GM19324 (cell line): ENCODE measurements around the gene IPO8.
A peak's percentile ranks its signal among the peaks of the same experiment; 100 is the strongest.

Source experiments
- ATAC-seq: cut with Tn5 transposase; IDR thresholded peaks from one replicate; pipeline ENCODE4 v1.9.1; 2021; ENCODE audit warnings: mild to moderate bottlenecking, moderate library complexity; ENCODE audit not compliant: unreplicated experiment, low FRiP score

The IPO8 gene

DNA sequence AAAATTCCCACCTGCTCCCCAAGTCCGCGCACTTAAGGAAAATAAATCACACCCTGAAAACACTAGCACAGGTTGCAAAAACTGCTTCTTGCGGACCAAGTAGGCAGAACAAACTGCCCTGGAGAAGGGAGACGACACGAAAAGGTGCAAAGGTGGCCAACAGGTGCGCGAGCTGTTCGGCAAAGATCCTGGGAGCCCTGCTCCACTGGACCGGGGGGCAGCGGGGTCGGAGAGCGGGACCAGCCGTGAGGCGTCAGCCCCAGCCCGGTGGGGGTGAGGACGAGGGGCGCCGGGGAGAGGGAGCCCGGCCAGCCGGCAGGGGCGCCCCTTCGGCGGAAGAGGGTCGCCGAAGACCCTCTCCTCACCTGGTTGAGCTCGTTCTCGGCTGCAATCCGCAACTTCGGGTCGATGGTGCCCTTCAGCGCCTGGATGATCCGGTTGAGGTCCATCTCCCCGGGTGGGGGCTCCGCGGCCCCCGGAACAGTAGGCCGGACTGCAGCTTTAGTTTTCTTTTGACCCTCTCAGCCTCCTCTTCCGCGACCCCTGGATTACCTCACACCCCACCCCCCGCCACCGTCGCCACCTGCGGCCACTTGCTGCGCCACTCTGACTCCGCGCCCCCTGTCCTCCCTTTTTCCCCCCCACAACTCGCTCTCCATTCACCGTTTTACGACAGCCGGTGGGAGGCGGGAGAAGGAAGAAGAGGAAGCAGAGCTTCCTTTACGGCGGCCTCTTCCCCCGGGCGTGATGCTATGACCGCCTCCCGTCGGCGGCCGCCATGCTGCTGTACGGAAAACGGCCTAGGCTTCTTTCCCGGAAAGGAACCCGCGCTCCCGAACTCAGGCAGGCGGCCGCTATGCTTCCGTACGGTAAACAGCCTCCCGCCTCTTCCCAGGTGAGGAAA is at the start of gene IPO8:
Gene IPO8, minus strand, starts transcription at position 671 of the 904 bp plus-strand sequence. Its CDS starts 222 bp downstream, at position 449.
- peak; percentile 90 for ATAC-seq

DNA sequence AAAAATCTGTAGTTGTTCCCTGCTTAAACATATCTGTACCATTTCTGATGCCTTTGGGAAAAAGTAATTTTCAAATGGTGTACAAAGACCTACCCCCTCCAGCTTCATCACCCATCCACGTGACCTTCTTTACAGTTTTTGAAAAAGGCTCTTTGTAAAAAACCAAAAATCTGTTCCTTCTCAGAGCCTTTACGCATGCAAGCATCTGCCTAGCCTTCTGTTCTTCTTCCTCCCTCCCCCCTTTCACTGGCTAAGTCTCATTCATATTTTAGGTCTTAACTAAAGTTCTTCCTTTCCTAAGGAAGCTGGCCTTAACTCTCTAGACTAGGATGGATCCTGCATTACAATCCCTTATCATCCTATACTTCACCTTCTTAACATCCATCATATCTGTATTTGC is 48.7 kb upstream of the IPO8 start:
- no peak for ATAC-seq

DNA sequence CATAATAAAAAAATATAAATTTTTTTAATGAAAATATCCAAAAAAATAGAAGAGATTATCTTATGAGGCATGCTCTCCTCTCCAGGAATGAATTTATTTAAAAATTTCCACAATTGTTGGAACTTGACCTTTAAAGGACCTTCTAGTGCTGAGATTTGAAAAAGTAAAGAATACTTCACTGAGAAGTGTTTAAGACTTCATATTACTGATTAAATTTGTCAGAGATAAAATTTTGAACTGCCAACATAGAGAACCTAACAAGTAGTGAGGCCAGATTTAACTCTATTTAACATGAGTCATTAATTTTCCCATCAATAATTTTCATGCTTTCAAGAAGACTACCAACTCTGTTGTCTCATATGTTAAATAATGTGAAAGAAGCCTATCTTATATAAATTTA is 44.6 kb upstream of the IPO8 start:
- no peak for ATAC-seq

DNA sequence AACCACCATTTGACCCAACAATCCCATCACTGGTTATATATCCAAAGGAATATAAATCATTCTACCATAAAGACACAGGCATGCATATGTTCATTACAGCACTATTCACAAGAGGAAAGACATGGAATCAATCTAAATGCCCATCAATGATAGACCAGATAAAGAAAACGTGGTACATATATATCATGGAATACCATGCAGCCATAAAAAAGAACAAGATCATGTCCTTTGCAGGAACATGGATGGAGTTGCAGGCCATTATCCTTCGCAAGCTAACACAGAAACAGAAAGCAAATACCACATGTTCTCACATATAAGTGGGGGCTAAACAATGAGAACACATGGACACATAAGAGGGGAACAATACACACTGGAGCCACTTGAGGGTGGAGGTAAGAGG is 43.4 kb upstream of the IPO8 start:
- ATAC-seq: no peak

DNA sequence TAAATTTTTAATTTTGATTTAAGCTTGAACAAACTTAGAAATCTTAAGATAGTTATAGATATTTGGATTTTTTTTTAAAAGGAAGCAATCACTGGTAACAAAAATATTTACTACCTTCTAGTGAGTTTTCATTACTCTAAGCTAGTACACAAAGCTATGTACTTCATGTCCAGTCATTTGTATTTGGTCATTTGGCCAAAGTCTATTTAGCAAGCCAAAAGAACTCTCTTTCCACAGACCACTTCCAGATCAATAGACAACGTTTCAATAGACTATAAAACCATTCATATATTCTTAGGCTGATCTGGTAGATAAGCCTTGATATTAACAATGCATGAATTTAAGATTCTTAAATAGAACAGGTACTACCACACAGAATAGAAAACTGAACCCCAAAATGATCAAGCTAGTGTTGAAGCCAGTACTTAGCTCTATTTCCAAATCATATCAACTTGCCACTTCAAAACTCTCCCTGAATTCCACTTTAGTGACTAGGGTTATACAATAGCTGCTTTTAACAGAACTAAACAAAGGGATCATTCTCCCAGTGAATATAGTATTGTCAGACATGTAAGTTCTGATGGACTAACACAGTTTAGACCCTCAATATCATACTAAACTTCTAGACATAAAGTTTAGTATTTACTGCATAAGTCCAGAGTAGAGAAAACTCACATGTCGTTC is 37.4 kb upstream of the IPO8 start:
- no peak for ATAC-seq

DNA sequence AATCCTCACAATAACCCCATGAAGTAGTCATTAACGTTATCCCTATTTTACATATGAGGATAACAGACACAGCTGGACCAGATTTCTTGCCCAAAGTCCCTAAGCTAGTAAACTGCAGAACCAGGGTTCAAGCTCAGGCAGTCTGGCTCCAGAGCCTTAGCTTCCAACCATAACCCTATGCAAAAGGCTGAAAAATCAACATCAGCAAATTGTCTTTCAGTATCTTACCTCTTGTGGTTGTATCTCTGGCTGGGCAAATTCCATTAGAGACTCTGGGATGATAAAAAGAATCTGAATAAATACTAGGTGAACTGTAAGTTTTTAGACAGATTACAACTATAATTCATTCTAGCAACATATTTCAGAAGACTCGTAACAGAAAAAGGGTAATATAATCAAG is 34.3 kb upstream of the IPO8 start:
- no peak for ATAC-seq

DNA sequence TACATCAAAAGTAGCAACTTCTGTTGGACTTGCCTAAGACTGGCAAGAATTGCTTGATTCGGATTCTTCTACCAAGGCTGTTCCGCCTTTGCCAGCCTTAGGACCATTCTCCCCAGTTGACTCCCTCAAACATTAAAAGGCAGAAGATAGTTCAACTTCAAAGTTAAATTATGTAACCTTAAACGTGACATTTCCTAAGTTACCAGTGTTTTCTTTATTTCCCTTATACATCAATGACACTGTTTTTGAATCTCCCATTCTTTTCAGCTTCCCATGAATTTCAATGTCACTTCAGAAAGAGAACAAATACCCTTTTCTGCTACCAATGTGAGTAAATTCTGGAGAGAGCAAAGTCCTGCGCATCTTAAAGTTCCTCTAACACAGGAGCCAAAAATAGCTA is 33.9 kb upstream of the IPO8 start:
- ATAC-seq: no peak

DNA sequence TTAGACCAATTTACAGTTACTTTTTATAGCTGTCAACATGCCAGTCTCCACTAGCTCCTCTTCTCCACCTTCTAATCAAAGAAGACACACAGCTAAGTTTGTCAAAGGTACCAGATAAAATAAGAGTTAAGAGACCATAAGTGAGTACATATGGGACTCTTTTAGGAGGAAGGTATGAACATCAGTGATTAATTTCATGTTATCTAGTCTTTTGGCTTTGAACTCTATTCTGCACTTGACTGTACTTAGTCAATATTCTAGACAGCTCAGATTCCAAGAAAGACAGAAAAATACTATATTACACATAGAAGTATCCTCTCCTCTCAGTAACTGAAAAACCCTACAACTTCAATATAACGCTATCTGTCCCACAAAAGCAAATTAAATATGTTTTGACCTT is 31.0 kb upstream of the IPO8 start:
- no peak for ATAC-seq

DNA sequence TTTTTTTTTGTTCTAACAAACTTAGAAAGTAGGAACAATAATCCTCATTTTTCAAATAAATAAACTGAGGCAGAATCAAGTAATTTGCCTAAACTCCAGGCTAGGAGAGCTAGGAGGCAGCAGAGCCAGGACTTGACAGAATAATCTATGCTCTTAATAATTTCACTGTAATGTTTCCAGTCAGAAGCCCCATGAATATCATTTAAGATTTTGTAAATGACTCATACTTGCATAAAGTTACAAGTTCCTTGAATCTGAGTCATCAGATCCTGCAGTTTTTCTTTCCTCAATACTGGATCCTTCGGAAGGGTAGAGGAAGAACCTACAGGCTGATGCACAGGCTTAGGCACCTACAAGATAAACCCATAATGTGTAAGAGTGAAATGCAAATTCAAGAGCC is 30.1 kb upstream of the IPO8 start:
- no peak for ATAC-seq

DNA sequence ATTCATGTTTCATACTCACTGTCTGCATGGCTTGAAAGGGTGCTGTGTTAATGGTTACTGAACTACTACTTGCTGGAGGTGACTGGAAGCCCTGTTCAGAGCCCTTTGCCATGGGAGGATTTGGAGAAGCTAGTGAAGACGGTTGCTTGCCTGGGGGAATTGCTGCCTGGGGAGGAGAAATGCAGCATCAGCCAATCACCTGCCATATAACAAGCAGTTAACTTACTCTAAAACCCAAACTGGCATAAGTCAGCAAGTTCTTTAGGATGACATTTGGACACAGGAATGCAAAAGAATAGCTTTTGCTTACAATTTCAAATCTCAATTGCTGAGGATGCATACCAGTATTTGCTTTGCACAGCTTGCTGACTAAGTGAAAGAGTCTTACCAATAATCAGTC is 23.4 kb upstream of the IPO8 start:
- no peak for ATAC-seq

DNA sequence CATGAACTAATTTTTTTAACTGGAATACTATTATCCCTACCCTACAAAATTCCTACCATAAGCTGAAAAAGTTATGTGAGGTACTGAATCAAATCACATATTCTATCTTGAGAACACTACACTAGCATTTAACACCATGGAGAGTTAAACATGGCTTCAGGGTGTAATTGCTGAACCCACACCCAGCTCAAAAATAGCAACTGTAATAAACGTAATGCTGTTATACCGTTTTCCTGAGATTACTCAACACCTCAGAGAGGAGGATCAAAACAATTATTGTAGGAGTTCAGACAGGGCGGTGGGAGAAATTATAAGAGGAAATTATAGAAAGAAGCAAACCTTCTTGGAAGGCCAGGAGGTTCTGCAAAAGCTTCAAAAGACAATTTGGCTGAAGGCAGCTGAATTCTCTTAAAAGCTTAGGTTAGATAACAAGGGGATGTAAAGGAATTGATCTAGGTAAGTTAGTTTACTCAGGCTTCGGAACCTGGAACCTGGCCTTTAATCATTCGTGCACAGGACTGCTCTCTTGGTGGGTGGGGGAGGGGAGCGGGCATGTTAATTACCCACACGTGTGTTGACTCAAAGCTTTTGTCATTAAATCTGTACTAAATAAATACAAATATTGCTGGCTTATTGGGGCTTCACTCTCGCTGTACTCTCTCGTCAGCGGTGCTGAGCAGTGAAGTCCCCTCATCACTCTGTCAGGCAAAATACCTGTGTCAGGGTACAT is 12.1 kb upstream of the IPO8 start:
- ATAC-seq: no peak

DNA sequence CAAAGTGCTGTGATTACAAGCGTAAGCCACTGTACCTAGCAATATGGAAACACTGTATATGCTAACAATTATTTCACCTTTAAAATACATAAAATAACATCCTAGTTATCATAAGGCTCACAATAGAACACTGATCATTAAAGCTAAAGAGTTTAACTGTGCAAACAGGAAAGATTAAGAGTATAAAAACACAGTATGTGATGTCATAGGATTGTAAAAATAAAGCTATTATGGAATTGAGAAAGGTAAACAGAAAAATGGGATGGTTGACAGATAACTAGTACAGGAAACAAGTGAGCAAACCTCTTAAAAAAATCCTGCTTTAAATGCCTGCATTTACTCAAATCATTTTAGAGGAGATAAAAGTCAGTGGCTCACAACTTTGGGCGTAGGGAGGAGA is 10.8 kb upstream of the IPO8 start:
- no peak for ATAC-seq

DNA sequence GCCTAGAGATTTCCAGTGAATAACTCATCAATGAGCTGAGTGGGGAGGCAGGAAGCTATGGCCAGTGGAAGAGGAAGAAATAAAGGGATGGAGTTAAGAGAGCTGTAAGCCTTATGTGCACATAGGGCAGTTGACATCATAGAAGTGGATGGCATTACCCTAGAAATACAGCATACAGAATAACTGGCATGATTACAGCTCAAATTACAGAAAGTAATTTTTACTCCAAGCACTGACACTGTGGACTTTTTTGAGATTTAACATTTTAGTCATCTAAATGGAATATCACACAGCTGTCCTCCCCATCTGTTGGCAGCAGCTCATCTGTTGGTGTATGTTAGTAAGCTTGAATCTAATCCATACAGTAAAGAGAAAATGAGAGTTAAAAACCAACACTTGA is 5.4 kb upstream of the IPO8 start:
- ATAC-seq: no peak

DNA sequence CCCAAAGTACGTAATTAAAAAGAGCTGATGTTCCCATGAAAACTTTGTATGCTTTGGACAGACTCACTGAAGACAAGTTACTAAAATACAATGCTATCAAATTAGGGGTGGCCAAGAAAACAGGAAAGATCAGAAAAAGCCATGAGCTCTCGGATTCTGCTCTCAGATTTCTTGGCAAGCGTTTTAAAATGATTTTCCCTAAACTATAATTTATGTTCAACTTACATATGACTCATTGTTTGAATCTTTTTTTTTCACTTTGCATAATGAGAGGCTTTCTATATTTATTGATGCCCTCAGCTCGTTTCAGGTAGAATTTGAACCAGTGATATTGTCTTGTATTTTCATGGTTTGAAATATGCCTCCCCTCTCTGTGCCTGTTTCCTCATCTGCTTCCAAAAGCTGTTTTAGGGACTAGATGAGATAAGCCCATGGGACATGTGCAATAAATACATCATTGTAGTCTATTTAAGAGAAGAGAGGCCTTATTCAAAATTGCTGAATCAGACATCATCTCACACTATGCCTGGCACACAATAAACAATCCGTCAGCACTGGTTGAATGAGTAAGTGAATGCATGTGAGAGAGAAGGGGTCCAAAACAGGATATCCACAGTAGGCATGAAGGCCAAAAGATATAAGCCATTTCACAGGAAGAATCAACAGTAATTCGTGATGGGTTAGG is 4.7 kb upstream of the IPO8 start:
- ATAC-seq: no peak

DNA sequence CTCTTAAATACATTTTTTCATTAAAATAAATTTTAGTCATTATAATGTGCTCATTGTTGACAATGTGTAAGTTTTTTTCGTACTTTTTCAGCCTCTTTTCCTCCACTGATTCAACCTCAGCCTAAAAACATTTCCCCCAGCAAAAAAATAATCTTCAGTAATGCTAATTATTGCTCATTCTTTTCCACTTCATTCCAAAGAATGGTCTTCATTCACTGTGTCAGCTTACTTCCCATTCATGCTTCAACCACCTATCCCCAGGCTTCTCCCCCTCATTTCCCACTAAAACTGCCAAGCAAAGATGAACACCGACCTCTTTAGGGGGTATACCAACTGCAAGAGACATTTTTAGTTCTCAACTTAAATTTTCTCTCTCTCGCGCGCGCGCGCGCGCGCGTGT is 2.7 kb upstream of the IPO8 start:
- ATAC-seq: no peak

DNA sequence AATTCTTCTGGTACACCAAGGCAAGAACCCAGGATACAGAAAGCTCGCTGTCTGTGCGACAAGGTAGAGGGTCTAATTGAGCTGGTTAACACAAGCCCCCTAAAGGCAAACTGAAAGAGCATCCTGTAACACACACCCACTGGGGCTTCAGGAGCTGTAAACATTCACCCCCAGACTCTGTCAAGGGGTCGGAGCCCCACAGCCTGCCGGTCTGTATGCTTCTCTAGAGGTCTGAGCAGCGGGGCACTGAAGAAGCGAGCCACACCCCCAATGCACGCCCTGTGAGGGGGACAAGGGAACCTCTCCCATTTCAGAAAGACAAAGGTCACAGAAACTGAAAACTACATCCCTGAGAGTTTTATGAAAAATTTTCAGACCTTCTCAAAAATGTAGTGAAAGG is 1.3 kb upstream of the IPO8 start:
- no peak for ATAC-seq

DNA sequence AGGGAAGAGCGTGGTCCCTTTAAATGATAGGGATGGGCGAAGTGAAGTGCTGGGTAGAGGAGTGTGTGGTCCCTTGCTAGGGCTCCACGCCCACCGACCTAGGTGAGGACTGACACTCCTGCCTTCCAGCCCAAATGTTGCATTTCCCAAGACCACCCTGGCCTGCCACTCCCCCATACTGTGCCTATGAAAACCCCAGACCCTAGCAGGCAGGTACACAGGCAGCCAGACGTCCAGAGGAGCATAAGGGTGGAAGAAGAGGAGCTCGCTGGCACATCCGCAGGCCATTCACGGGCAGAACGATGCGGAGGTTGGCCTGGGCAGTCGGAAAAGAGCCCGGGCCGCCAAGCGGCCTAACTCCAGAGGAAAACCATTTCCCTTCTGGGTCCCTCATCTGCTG is 817 bp upstream of the IPO8 start:
- ATAC-seq: no peak

DNA sequence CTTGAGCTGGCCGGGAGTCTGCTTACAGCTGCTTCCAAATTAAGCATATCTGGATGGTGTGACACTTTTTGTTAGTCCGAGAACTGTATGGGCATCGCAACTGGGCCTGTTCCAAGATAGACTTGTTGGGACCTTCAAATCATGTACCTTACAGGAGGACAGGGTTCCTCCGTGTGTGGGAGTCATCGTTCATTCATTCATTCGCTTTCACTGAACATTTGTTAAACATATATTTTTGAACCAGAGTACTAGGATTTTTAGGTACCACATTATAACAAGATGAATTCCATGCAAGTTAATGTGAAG is 387 bp upstream of the IPO8 start:
- no peak for ATAC-seq

DNA sequence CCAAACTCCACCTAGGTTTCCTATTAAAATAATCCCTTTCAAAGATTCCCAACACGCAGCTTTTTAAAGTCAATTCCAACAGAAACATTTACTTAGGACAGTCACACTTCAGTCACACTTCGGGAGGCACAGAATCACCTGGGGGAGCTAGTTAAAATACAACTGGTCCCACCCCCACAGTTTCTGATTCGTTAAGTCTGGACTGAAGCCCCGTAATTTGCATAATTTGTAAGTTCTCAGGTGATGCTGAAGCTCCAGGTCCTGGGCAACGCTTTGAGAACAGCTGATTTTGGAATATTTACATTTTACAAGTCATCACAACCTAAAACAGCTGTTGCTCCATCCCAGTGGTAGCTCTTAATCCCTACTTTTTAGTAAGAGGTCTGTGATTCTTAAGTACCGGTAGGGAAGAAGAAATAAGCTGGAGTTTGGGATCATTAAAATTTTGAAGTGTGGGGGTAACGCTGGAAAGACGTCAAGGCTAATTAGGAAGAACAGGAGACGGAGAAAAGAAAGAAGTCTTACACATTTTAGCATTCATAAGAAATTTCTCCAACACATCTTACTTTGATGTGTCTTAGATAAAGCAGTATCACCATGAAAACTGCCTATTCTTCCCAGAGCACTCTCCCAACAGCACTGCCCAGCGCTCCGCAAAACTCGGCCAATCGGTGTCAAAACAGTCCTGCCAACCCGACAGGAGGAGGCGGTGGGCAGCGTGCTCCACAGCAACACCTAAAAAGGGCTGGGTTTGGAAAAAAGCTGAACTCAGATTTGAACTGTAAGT is 1.1 kb downstream of the IPO8 start:
- ATAC-seq: peak; percentile 32

DNA sequence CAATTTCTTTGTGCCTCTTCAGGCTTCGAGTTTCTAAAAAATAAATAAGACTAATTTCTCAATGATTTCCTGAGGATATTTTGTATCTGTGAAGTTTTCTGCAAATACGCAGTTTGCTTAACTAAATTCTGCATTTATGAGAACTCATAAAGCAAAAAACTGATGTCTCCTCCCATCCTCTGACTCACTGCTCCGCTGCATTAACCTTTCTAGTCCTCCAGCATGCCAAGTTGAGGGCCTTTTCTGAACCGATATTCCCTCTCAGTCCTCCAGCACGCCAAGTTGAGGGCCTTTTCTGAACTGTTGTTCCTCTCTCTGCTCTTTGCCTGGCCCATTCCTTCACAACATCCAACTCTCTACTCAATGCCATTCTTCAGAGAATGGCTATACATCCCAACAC is 3.2 kb downstream of the IPO8 start:
- no peak for ATAC-seq
